Peyer's patch (tissue), 4 donors: Measurements from ENCODE around the gene SLC25A38.

ENCODE experiments used
- CTCF ChIP-seq, 6 experiments: fragments of 450-650 bp in 4 of 6; fragments of 200-600 bp in 2 of 6; sonication (generic) in 1 of 6; IDR thresholded peaks; one replicate each; pipeline ENCODE4 v1.5.1; 2017 to 2019; ENCODE audit warnings: antibody characterized with exemption in 6 of 6, mild to moderate bottlenecking in 3 of 6, moderate library complexity in 1 of 6
- POLR2A ChIP-seq, 2 donors: fragments of 450-650 bp; IDR thresholded peaks; one replicate each; pipeline ENCODE4 v1.5.1; 2017; ENCODE audit warnings: antibody characterized with exemption in 2 of 2, mild to moderate bottlenecking in 2 of 2, moderate library complexity in 2 of 2

GRCh38 chr3:39346785-39347585 lies 36.2 kb upstream of the SLC25A38 start:
- TF ChIP-seq CTCF (IDR thresholded peaks at IDR 0.05), result no peak
- TF ChIP-seq POLR2A (IDR thresholded peaks at IDR 0.05), result no peak
